HEK293 (cell line): ENCODE measurements around the gene MOV10L1.
"Not testable (repeated sequence)": the region's sequence is repeated elsewhere in the genome, so short reads cannot be mapped to it uniquely, and the experiment has no call there.

ENCODE experiments used
- CTCF ChIA-PET: fragments of 350-600 bp; formaldehyde crosslinking; extraction: SDS; loops from one replicate; lab custom pipeline; 2021; ENCODE audit warnings: antibody characterized with exemption; lab: Yijun Ruan, JAX
- POLR2A ChIA-PET: fragments of 300-600 bp; formaldehyde crosslinking; extraction: SDS; loops from one replicate; lab custom pipeline; 2020; ENCODE audit warnings: antibody characterized with exemption, inconsistent platforms; lab: Yijun Ruan, JAX
- H3K27ac ChIP-seq: fragments of 200-500 bp; sonication (Bioruptor generic); 2 replicates; pipeline ENCODE4 v1.5.1; 2014; ENCODE audit warnings: low read depth, low read length, control low read depth, inconsistent platforms; ENCODE audit errors: extremely low read depth
- H3K36me3 ChIP-seq, 2 experiments: fragments of 200-500 bp in 1 of 2; sonication (Bioruptor generic) in 1 of 2; 1 replicate in 1 of 2; 2 replicates in 1 of 2; pipeline ENCODE4 v1.5.1; 2014 to 2017; ENCODE audit warnings: inconsistent platforms in 2 of 2, low read length in 2 of 2; ENCODE audit not compliant: control insufficient read depth in 2 of 2, insufficient read depth in 1 of 2
- H3K4me1 ChIP-seq: fragments of 200-500 bp; sonication (Bioruptor generic); 2 replicates; pipeline ENCODE4 v1.5.1; 2014; ENCODE audit warnings: mild to moderate bottlenecking, low read length, inconsistent platforms; ENCODE audit not compliant: control insufficient read depth, insufficient read depth
- H3K4me3 ChIP-seq: 2 replicates; pipeline ENCODE4 v1.5.1; 2011; ENCODE audit warnings: low read depth, mild to moderate bottlenecking, control low read depth, low read length, moderate library complexity
- H3K9me3 ChIP-seq: fragments of 200-500 bp; sonication (Bioruptor generic); 2 replicates; pipeline ENCODE4 v1.5.1; 2014; ENCODE audit warnings: low read depth, low read length, inconsistent platforms; ENCODE audit not compliant: control insufficient read depth, insufficient read depth
- CTCF ChIP-seq: fragments of 450-650 bp; formaldehyde crosslinking; IDR thresholded peaks from 2 replicates; pipeline ENCODE4 v1.5.1; 2016; ENCODE audit warnings: missing biosample characterization, missing genetic modification characterization
- GLIS1 ChIP-seq: fragments of 450-650 bp; formaldehyde crosslinking; IDR thresholded peaks from 2 replicates; pipeline ENCODE4 v1.5.1; 2016; ENCODE audit warnings: missing biosample characterization, missing genetic modification characterization
- HOXC10 ChIP-seq: sonication (generic); formaldehyde crosslinking; IDR thresholded peaks from 2 replicates; pipeline ENCODE4 v1.8.1; 2023; ENCODE audit warnings: mild to moderate bottlenecking, missing genetic modification reagents
- KLF16 ChIP-seq: fragments of 450-650 bp; formaldehyde crosslinking; IDR thresholded peaks from 2 replicates; pipeline ENCODE4 v1.5.1; 2017; ENCODE audit warnings: missing biosample characterization, missing genetic modification characterization
- OVOL3 ChIP-seq: fragments of 450-650 bp; formaldehyde crosslinking; IDR thresholded peaks from 2 replicates; pipeline ENCODE4 v1.5.1; 2016; ENCODE audit warnings: missing biosample characterization, missing genetic modification characterization
- SCRT1 ChIP-seq: fragments of 450-650 bp; formaldehyde crosslinking; IDR thresholded peaks from 2 replicates; pipeline ENCODE4 v1.5.1; 2016; ENCODE audit warnings: missing biosample characterization, missing genetic modification characterization, borderline replicate concordance
- SCRT2 ChIP-seq: fragments of 450-650 bp; formaldehyde crosslinking; IDR thresholded peaks from 2 replicates; pipeline ENCODE4 v1.5.1; 2016; ENCODE audit warnings: missing biosample characterization, missing genetic modification characterization
- ZBTB44 ChIP-seq: fragments of 450-650 bp; IDR thresholded peaks from 2 replicates; pipeline ENCODE4 v1.5.1; 2018; ENCODE audit warnings: missing biosample characterization, mild to moderate bottlenecking, missing genetic modification characterization
- ZFHX2 ChIP-seq: fragments of 450-650 bp; formaldehyde crosslinking; conservative IDR thresholded peaks from 2 replicates; pipeline ENCODE4 v1.5.1; 2016; ENCODE audit warnings: missing biosample characterization, missing genetic modification characterization
- ZIC2 ChIP-seq: fragments of 450-650 bp; formaldehyde crosslinking; IDR thresholded peaks from 2 replicates; pipeline ENCODE4 v1.5.1; 2016; ENCODE audit warnings: missing biosample characterization, missing genetic modification characterization
- ZNF19 ChIP-seq: fragments of 450-650 bp; formaldehyde crosslinking; IDR thresholded peaks from 2 replicates; pipeline ENCODE4; 2016; ENCODE audit warnings: missing biosample characterization, missing genetic modification characterization, low read depth
- ZNF280C ChIP-seq: fragments of 450-650 bp; formaldehyde crosslinking; IDR thresholded peaks from 2 replicates; pipeline ENCODE4 v1.5.1; 2016; ENCODE audit warnings: missing biosample characterization, missing genetic modification characterization
- ZNF366 ChIP-seq: fragments of 450-650 bp; formaldehyde crosslinking; conservative IDR thresholded peaks from 2 replicates; pipeline ENCODE4 v1.5.1; 2016; ENCODE audit warnings: missing biosample characterization, missing genetic modification characterization
- ZNF37A ChIP-seq: fragments of 450-650 bp; IDR thresholded peaks from 2 replicates; pipeline ENCODE4 v1.5.1; 2018; ENCODE audit warnings: missing biosample characterization, missing genetic modification characterization
- ZNF501 ChIP-seq: fragments of 450-650 bp; formaldehyde crosslinking; IDR thresholded peaks from 2 replicates; pipeline ENCODE4 v1.5.1; 2016; ENCODE audit warnings: missing biosample characterization, missing genetic modification characterization
- ZNF555 ChIP-seq: fragments of 450-650 bp; formaldehyde crosslinking; conservative IDR thresholded peaks from 2 replicates; pipeline ENCODE4 v1.5.1; 2017; ENCODE audit warnings: missing biosample characterization, mild to moderate bottlenecking, missing genetic modification characterization, inconsistent platforms
- ZNF654 ChIP-seq: fragments of 450-650 bp; formaldehyde crosslinking; IDR thresholded peaks from 2 replicates; pipeline ENCODE4 v1.5.1; 2016; ENCODE audit warnings: low read depth, missing biosample characterization, missing genetic modification characterization
- ZNF664 ChIP-seq: fragments of 450-650 bp; formaldehyde crosslinking; IDR thresholded peaks from 2 replicates; pipeline ENCODE4 v1.5.1; 2016; ENCODE audit warnings: missing biosample characterization, missing genetic modification characterization
- ZNF670 ChIP-seq: fragments of 450-650 bp; formaldehyde crosslinking; IDR thresholded peaks from 2 replicates; pipeline ENCODE4 v1.5.1; 2016; ENCODE audit warnings: missing biosample characterization, missing genetic modification characterization, low read depth
- ZNF785 ChIP-seq: fragments of 450-650 bp; formaldehyde crosslinking; IDR thresholded peaks from 2 replicates; pipeline ENCODE4 v1.5.1; 2016; ENCODE audit warnings: missing biosample characterization, missing genetic modification characterization
- ZSCAN18 ChIP-seq: fragments of 450-650 bp; formaldehyde crosslinking; IDR thresholded peaks from 2 replicates; pipeline ENCODE4 v1.5.1; 2016; ENCODE audit warnings: missing biosample characterization, missing genetic modification characterization

The MOV10L1 gene

GRCh38 chr22:50147258-50148165 is 57.7 kb downstream of the MOV10L1 start:
- not testable (repeated sequence) for H3K36me3 ChIP-seq, H3K27ac ChIP-seq, H3K4me3 ChIP-seq
- TF ChIP-seq ZBTB44 (tag by site-specific recombination) = peak; percentile 37; the same call in 1 of the 2 replicates
- TF ChIP-seq, all 188 proteins: peak for 1; not testable (repeated sequence) for 187
- POLR2A ChIA-PET, H3K4me1 ChIP-seq, H3K9me3 ChIP-seq: not testable (repeated sequence)
- CTCF ChIA-PET = interaction anchor here (0.5 to 2.5 kb wide), 8 partner anchors 11 to 278 kb away, joined by 3 to 13 read pairs (median 4); no protein-coding TSS in a partner anchor

- Histone ChIP-seq H3K4me3 (no peak overlapping the region), H3K9me3 (no peaks in the 10 kb centered on the region), H3K36me3 (no peaks in the 10 kb centered on the region), H3K4me1 (no peaks in the 10 kb centered on the region), H3K27ac (no peak overlapping the region)
- TF ChIP-seq ZNF501 (tag by site-specific recombination) (no peak), ZNF280C (tag by site-specific recombination) (no peak), KLF16 (no peak), ZNF37A (no peak), ZNF670 (tag by site-specific recombination) (no peak), ZNF664 (tag by site-specific recombination) (no peak), ZSCAN18 (tag by site-specific recombination) (no peak), ZNF555 (tag by site-specific recombination) (no peak), OVOL3 (tag by site-specific recombination) (no peak)
- ChIA-PET POLR2A (no interaction called here), CTCF (interaction anchor here (0.6 to 2.9 kb wide), 11 partner anchors 10 to 350 kb away, joined by 3 to 18 read pairs (median 4); no protein-coding TSS in a partner anchor)
Measured at GRCh38 chr22:50148166-50148500, 58.3 kb downstream of the MOV10L1 start.

GRCh38 chr22:50148991-50149721 is 59.4 kb downstream of the MOV10L1 start:
- Histone ChIP-seq H3K4me3 (no peak overlapping the region), H3K36me3 (no peaks in the 10 kb centered on the region), H3K9me3 (no peaks in the 10 kb centered on the region), H3K4me1 (no peaks in the 10 kb centered on the region), H3K27ac (no peak overlapping the region)
- POLR2A ChIA-PET = interaction anchor here (0.8 kb wide), 1 partner anchor 58 kb away, joined by 4 read pairs; no protein-coding TSS in a partner anchor
- CTCF ChIA-PET = interaction anchor here (0.6 to 3.6 kb wide), 22 partner anchors 9 to 349 kb away, joined by 3 to 24 read pairs (median 4); no protein-coding TSS in a partner anchor
- peak; percentile 35; the same call in 1 of the 2 replicates for TF ChIP-seq GLIS1 (tag by site-specific recombination)
- peak; percentile 20 for TF ChIP-seq ZFHX2 (tag by site-specific recombination)
- TF ChIP-seq ZNF19 (tag by site-specific recombination) = no peak
- peak; percentile 62 for TF ChIP-seq ZIC2 (tag by site-specific recombination)
- peak; percentile 69 for TF ChIP-seq ZNF654
- TF ChIP-seq HOXC10 (CRISPR knock-in tag) = no peak
- peak; percentile 91 for TF ChIP-seq SCRT1 (tag by site-specific recombination)
- no peak for TF ChIP-seq ZNF785 (tag by site-specific recombination)
- TF ChIP-seq CTCF (tag by site-specific recombination) = peak; percentile 82
- peak; percentile 49; the same call in 1 of the 2 replicates for TF ChIP-seq ZNF366
- TF ChIP-seq SCRT2 (tag by site-specific recombination) = peak; percentile 93
